K562 (cell line): ENCODE results near the gene ARL8A. TPM values are rescaled to one million over a fixed set of nuclear protein-coding genes. Genes with fewer than 3 reads are reported as not detected.

ENCODE experiments used
- ARID3A ChIP-seq: IDR thresholded peaks from 2 replicates; pipeline ENCODE4 v1.6.1; 2012; ENCODE audit warnings: low read depth, low read length, improper control_type of control experiment, borderline replicate concordance
- ARNT ChIP-seq, 2 experiments: fragments of 450-650 bp; IDR thresholded peaks; 2 replicates each; pipeline ENCODE4 v1.6.1; 2016; ENCODE audit warnings: mild to moderate bottlenecking in 1 of 2
- CC2D1A ChIP-seq: fragments of 450-650 bp; IDR thresholded peaks from 2 replicates; pipeline ENCODE4 v1.6.1; 2017; ENCODE audit warnings: mild to moderate bottlenecking
- CEBPB ChIP-seq: fragments of 450-650 bp; IDR thresholded peaks from 2 replicates; pipeline ENCODE4 v1.6.1; 2016; ENCODE audit warnings: missing genetic modification characterization, missing compliant biosample characterization
- HDGF ChIP-seq: fragments of 450-650 bp; IDR thresholded peaks from 2 replicates; pipeline ENCODE4 v1.6.1; 2016
- HIVEP1 ChIP-seq: fragments of 250-450 bp; sonication (Bioruptor Pico); IDR thresholded peaks from 2 replicates; pipeline ENCODE4 v1.4.0; 2020; ENCODE audit warnings: mild to moderate bottlenecking
- MBD2 ChIP-seq: sonication (generic); IDR thresholded peaks from 2 replicates; pipeline ENCODE4 v1.6.1; 2016; ENCODE audit warnings: low read depth, borderline replicate concordance
- MTA1 ChIP-seq: fragments of 450-650 bp; IDR thresholded peaks from 2 replicates; pipeline ENCODE4 v1.6.1; 2017; ENCODE audit warnings: borderline replicate concordance
- NUFIP1 ChIP-seq: fragments of 450-650 bp; IDR thresholded peaks from 2 replicates; pipeline ENCODE4 v1.6.1; 2018; ENCODE audit not compliant: partially characterized antibody
- PPARD ChIP-seq: fragments of 250-450 bp; sonication (Bioruptor Pico); IDR thresholded peaks from 2 replicates; pipeline ENCODE4 v1.8.0; 2022; ENCODE audit warnings: inconsistent platforms, mild to moderate bottlenecking, moderate library complexity
- RBM14 ChIP-seq: fragments of 200-400 bp; formaldehyde crosslinking; IDR thresholded peaks from 2 replicates; pipeline ENCODE4 v1.6.1; 2018; ENCODE audit warnings: low read depth, mild to moderate bottlenecking, low read length, moderate library complexity, borderline replicate concordance; ENCODE audit not compliant: insufficient read depth
- SAP30 ChIP-seq: fragments of 200-600 bp; sonication (generic); IDR thresholded peaks from 2 replicates; pipeline ENCODE4 v1.6.1; 2012; ENCODE audit warnings: borderline replicate concordance, low read depth, mild to moderate bottlenecking, moderate library complexity, low read length, control low read depth, inconsistent platforms; ENCODE audit not compliant: insufficient read depth, poor library complexity, severe bottlenecking
- SIN3B ChIP-seq: fragments of 450-650 bp; IDR thresholded peaks from 2 replicates; pipeline ENCODE4 v1.6.1; 2017; ENCODE audit warnings: low read depth, mild to moderate bottlenecking, moderate library complexity
- TAL1 ChIP-seq: fragments of 450-650 bp; IDR thresholded peaks from 2 replicates; pipeline ENCODE4 v1.6.1; 2016; ENCODE audit warnings: mild to moderate bottlenecking
- TCFL5 ChIP-seq: fragments of 250-450 bp; sonication (Bioruptor Pico); conservative IDR thresholded peaks from 2 replicates; pipeline ENCODE4 v1.6.1; 2021; ENCODE audit warnings: mild to moderate bottlenecking, moderate library complexity, matching md5 sums
- TFAM ChIP-seq: fragments of 250-450 bp; sonication (Bioruptor Pico); conservative IDR thresholded peaks from 2 replicates; pipeline ENCODE4 v1.5.0; 2021; ENCODE audit warnings: mild to moderate bottlenecking, moderate library complexity
- THRAP3 ChIP-seq: fragments of 450-650 bp; IDR thresholded peaks from 2 replicates; pipeline ENCODE4 v1.6.1; 2016; ENCODE audit warnings: mild to moderate bottlenecking, inconsistent platforms, borderline replicate concordance
- ZNF766 ChIP-seq: fragments of 200-800 bp; sonication (Bioruptor generic); conservative IDR thresholded peaks from 2 replicates; pipeline ENCODE4 v1.6.1; 2016; ENCODE audit warnings: missing genetic modification characterization, missing compliant biosample characterization
- polyA plus RNA-seq, 8 experiments: library from polyadenylated mRNA; depleted of rRNA in 4 of 8; stranded (reverse) in 5 of 8; unstranded in 3 of 8; fragments of >200 nt; fragmentation: Nextera tagmentation in 2 of 8; fragmentation: Illumina TruSeq in 1 of 8; extraction: Ambion mirVana in 2 of 8; extraction: Trizol in 1 of 8; gene quantifications; 2 replicates each; pipeline versions ENCODE4 v1.2.1 to v1.2.3, GENCODE V29; 2011 to 2014; ENCODE audit warnings: inconsistent platforms in 1 of 8, missing spikeins in 1 of 8
- total RNA-seq, 7 experiments: library from RNA; depleted of rRNA in 6 of 7; stranded (reverse); fragments of >200 nt in 6 of 7; fragmentation: Illumina TruSeq in 2 of 7; extraction: Trizol in 2 of 7; gene quantifications; 2 replicates each; pipeline versions ENCODE4 v1.2.1 to v1.2.3, GENCODE V29; 2011 to 2021; ENCODE audit warnings: low replicate concordance in 1 of 7
- TF ChIP-seq, protein P1 (sequence below): fragments of 450-650 bp; IDR thresholded peaks from 2 replicates; pipeline ENCODE4 v1.6.1; 2016; ENCODE audit warnings: antibody characterized with exemption
- TF ChIP-seq, protein P2 (sequence below): conservative IDR thresholded peaks from 2 replicates; pipeline ENCODE4 v1.6.1; 2011; ENCODE audit warnings: low read depth, mild to moderate bottlenecking, low read length; ENCODE audit not compliant: control insufficient read depth
- TF ChIP-seq, protein P3 (sequence below): fragments of 200-800 bp; sonication (Bioruptor generic); IDR thresholded peaks from 2 replicates; pipeline ENCODE4 v1.6.1; 2017; ENCODE audit warnings: missing genetic modification characterization, missing compliant biosample characterization
- TF ChIP-seq, protein P4 (sequence below): sonication (generic); formaldehyde crosslinking; IDR thresholded peaks from 2 replicates; pipeline ENCODE4 v1.9.0; 2022; ENCODE audit warnings: mild to moderate bottlenecking, missing genetic modification reagents

The ARL8A gene
- total and polyA plus RNA-seq, 9 of the 15 experiments (the other 6 are each of a cell fraction or from before 2014, with no cell fraction given): 0.17 to 27.3 (median 15.6) TPM

DNA sequence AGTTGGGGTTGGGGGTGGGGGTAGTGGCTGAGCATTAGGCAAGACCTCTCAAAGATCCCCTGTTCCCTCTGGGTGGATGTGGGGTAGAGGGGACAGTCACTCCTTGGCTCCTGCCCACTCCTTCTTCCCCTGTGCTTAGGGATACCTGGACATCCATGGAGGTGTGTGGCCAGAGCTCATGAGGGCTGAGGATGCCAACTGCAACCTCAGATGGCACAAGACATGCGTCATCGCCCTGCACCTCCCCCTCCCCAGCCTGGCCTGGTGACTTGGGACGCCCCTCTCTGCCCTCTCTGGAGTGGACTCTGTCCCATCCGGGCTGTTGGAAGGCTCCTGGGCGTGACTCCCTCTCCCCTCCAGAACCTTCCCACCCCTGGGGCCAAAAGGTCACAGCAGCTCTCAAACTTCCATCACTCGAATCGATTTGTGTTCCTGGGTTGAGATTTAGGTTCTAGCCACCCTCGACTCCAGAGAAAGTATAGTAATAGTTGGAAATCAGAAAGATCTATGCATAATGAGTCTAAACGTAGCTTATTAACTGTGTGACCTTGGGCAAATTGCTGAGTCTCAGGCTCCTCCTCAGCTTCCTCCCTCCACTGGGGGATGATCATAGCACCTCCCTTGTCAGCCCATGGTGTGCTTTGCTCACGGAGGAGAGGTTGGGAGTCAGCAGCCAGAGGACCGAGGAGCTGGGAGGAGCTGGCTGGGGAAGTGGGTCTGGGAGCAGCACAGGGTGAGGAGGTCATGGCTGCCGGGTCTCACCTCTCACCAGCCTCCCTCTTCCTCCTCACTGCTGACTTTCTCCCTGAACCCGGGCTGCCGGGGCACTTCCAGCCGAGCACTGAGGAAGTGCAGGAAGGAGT, 18.1 kb upstream of the ARL8A start (continued):
- no peak for TF ChIP-seq HIVEP1 (CRISPR knock-in tag)
- TF ChIP-seq ARNT (IDR thresholded peaks at IDR 0.05): peak in 1 of 2 experiments; percentile 59; a peak in 1 of 4 replicates
- 0 out of 2 replicates have a peak, but pooled peaks have one; percentile 10 for TF ChIP-seq CC2D1A
- TF ChIP-seq SIN3B: no peak
- no peak for TF ChIP-seq NUFIP1
- TF ChIP-seq ZNF766 (CRISPR knock-in tag): peak; percentile 11
- peak; percentile 66; the same call in 1 of the 2 replicates for TF ChIP-seq HDGF
- no peak for TF ChIP-seq PPARD
- 0 out of 2 replicates have a peak, but pooled peaks have one; percentile 62 for TF ChIP-seq MTA1
- peak; percentile 21 for TF ChIP-seq SAP30
- TF ChIP-seq, protein P1, sequence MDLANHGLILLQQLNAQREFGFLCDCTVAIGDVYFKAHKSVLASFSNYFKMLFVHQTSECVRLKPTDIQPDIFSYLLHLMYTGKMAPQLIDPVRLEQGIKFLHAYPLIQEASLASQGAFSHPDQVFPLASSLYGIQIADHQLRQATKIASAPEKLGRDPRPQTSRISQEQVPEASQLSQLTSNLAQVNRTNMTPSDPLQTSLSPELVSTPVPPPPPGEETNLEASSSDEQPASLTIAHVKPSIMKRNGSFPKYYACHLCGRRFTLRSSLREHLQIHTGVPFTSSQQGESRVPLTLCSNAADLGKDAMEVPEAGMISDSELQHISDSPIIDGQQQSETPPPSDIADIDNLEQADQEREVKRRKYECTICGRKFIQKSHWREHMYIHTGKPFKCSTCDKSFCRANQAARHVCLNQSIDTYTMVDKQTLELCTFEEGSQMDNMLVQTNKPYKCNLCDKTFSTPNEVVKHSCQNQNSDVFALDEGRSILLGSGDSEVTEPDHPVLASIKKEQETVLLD: 0 out of 2 replicates have a peak, but pooled peaks have one; percentile 54
- TF ChIP-seq MBD2: 0 out of 2 replicates have a peak, but pooled peaks have one; percentile 32
- TF ChIP-seq, protein P2, sequence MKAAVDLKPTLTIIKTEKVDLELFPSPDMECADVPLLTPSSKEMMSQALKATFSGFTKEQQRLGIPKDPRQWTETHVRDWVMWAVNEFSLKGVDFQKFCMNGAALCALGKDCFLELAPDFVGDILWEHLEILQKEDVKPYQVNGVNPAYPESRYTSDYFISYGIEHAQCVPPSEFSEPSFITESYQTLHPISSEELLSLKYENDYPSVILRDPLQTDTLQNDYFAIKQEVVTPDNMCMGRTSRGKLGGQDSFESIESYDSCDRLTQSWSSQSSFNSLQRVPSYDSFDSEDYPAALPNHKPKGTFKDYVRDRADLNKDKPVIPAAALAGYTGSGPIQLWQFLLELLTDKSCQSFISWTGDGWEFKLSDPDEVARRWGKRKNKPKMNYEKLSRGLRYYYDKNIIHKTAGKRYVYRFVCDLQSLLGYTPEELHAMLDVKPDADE: 0 out of 2 replicates have a peak, but pooled peaks have one; percentile 51
- no peak for TF ChIP-seq ARID3A
- TF ChIP-seq RBM14: no peak
- no peak for TF ChIP-seq TFAM (CRISPR knock-in tag)
- TF ChIP-seq TAL1: no peak
- TF ChIP-seq, protein P3, sequence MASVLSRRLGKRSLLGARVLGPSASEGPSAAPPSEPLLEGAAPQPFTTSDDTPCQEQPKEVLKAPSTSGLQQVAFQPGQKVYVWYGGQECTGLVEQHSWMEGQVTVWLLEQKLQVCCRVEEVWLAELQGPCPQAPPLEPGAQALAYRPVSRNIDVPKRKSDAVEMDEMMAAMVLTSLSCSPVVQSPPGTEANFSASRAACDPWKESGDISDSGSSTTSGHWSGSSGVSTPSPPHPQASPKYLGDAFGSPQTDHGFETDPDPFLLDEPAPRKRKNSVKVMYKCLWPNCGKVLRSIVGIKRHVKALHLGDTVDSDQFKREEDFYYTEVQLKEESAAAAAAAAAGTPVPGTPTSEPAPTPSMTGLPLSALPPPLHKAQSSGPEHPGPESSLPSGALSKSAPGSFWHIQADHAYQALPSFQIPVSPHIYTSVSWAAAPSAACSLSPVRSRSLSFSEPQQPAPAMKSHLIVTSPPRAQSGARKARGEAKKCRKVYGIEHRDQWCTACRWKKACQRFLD (CRISPR knock-in tag): peak; percentile 23; the same call in 1 of the 2 replicates
- TF ChIP-seq THRAP3: no peak
- no peak for TF ChIP-seq TCFL5 (CRISPR knock-in tag)
- TF ChIP-seq, protein P4, sequence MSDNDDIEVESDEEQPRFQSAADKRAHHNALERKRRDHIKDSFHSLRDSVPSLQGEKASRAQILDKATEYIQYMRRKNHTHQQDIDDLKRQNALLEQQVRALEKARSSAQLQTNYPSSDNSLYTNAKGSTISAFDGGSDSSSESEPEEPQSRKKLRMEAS (CRISPR knock-in tag): peak; percentile 40; the same call in 1 of the 2 replicates
- peak; percentile 85 for TF ChIP-seq CEBPB (tag)
